ENCODE measurements around the gene SNAI3. TPM values are rescaled to one million over a fixed set of nuclear protein-coding genes. Genes with fewer than 3 reads are reported as not detected.
A peak's percentile ranks its signal among the peaks of the same experiment; 100 is the strongest.

The SNAI3 gene
- total and polyA plus RNA-seq, 2 of the 8 experiments (the other 6 are each of a cell fraction or from before 2014, with no cell fraction given) = 8.5 to 13.3 TPM

GRCh38 chr16:88677721-88678120 lies 8.6 kb downstream of the SNAI3 start:
- Histone ChIP-seq H4K8ac (ENCODE audit: extremely low read depth, insufficient read depth, low read length) (0 out of 2 replicates have a peak overlapping the region, but pooled peaks have one; percentile 16), H2BK20ac (ENCODE audit: low read length) (no peak overlapping the region), H3K23me2 (ENCODE audit: low read depth, low read length) (no peaks in the 10 kb centered on the region), H2BK120ac (replicated peaks; ENCODE audit: low read depth, low read length) (no peak overlapping the region), H3K36me3 (ENCODE audit: control insufficient read depth in 2 of 4, insufficient read depth in 4 of 4, low read length in 3 of 4) (no peaks in the 10 kb centered on the region), H3K4ac (replicated peaks; ENCODE audit: insufficient read length, low read depth, low read length) (no peak overlapping the region), H3K79me1 (ENCODE audit: low read depth, low read length) (no peaks in the 10 kb centered on the region), H4K5ac (ENCODE audit: insufficient read length, low read depth, low read length) (no peak overlapping the region), H3K4me2 (ENCODE audit: insufficient read depth in 1 of 2, low read depth in 2 of 2, low read length in 2 of 2) (no peak overlapping the region), H3K27ac (ENCODE audit: low read depth, low read length) (no peak overlapping the region), H3K27me3 (replicated peaks in 1 of 4; ENCODE audit: control insufficient read depth in 3 of 4, extremely low read depth in 1 of 4, insufficient read depth in 3 of 4, low read length in 3 of 4) (no peaks in the 10 kb centered on the region), H2AFZ (ENCODE audit: low read length) (no peak overlapping the region), H3K4me3 (ENCODE audit: extremely low read depth in 1 of 4, insufficient read depth in 2 of 4, low read depth in 3 of 4, low read length in 4 of 4) (no peak overlapping the region), H3K4me1 (replicated peaks in 1 of 4; ENCODE audit: control insufficient read depth in 3 of 4, insufficient read depth in 4 of 4, low read length in 3 of 4) (no peaks in the 10 kb centered on the region), H3K9ac (replicated peaks in 1 of 4; ENCODE audit: extremely low read depth in 1 of 4, low read depth in 3 of 4, low read length in 3 of 4) (no peak overlapping the region), H3K79me2 (ENCODE audit: control insufficient read depth in 1 of 2, insufficient read depth in 2 of 2, low read length in 2 of 2) (no peaks in the 10 kb centered on the region), H3K18ac (ENCODE audit: extremely low read depth, low read length) (no peak overlapping the region), H2BK12ac (ENCODE audit: low read depth, low read length) (no peak overlapping the region), H2BK15ac (ENCODE audit: low read length) (no peak overlapping the region), H2BK5ac (ENCODE audit: low read depth, low read length) (no peak overlapping the region), H3K14ac (ENCODE audit: insufficient read length) (no peak overlapping the region), H3K23ac (ENCODE audit: insufficient read length) (no peak overlapping the region), H2AK5ac (ENCODE audit: low read depth, low read length) (no peak overlapping the region), H4K91ac (replicated peaks; ENCODE audit: insufficient read length, low read length) (no peak overlapping the region), H3K9me3 (ENCODE audit: insufficient read depth in 2 of 2, low read depth in 1 of 2, low read length in 1 of 2) (no peaks in the 10 kb centered on the region), H4K20me1 (replicated peaks in 1 of 2; ENCODE audit: control insufficient read depth in 1 of 2, insufficient read depth in 2 of 2, low read length in 2 of 2) (peaks cover 0 to 4% of the 10 kb centered on the region in 2 experiments), H3K56ac (replicated peaks; ENCODE audit: insufficient read length, low read depth, low read length) (no peak overlapping the region)
- FAIRE-seq (no peak), DNase-seq (ENCODE audit: low read depth in 1 of 2, low spot score in 2 of 2) (no peak)
- 89% methylated on average over 13 of the region's 13 CpGs; no CpG with 5 or more reads in 1 of the 2 experiments for WGBS, 2 experiments (ENCODE audit: extremely low coverage in 1 of 2, insufficient coverage in 1 of 2, insufficient read length in 1 of 2, insufficient replicate concordance in 2 of 2, low coverage in 1 of 2, low lambda C conversion rate in 2 of 2, missing lambda C conversion rate in 1 of 2)
- POLR2A ChIA-PET (ENCODE audit: partially characterized antibody) = interaction anchor here (1.0 to 1.9 kb wide), 3 partner anchors 9 to 61 kb away, joined by 3 to 8 read pairs (median 3); no protein-coding TSS in a partner anchor
- CTCF ChIA-PET (ENCODE audit: partially characterized antibody) = interaction anchor here (0.8 to 9.7 kb wide), 3 partner anchors 9 to 68 kb away, joined by 3 to 87 read pairs (median 3); partner anchors contain the start of gene SNAI3
- TF ChIP-seq POU5F1 (IDR thresholded peaks at IDR 0.05; ENCODE audit: low read depth, low read length) = no peak
- TF ChIP-seq RAD21 (IDR thresholded peaks at IDR 0.05 in 1 of 2, conservative IDR thresholded peaks at IDR 0.05 in 1 of 2; ENCODE audit: low read depth in 2 of 2, low read length in 2 of 2) = no peak
- no peak for TF ChIP-seq CHD2 (IDR thresholded peaks at IDR 0.05; ENCODE audit: low read length)
- no peak for TF ChIP-seq JUND (IDR thresholded peaks at IDR 0.05; ENCODE audit: low read length)

Data from H1 (cell line).